Fibroblast of lung (primary cell): ENCODE results near the gene RPLP2. TPM values are rescaled to one million over a fixed set of nuclear protein-coding genes. Genes with fewer than 3 reads are reported as not detected.
A peak's percentile ranks its signal among the peaks of the same experiment; 100 is the strongest.

Experiments used
- DNase-seq, 2 donors: peaks; one replicate each; pipeline versions ENCODE4 v3.0.0 to v3.0.0-alpha.2; 2010; ENCODE audit warnings: low read depth in 2 of 2
- H2AFZ ChIP-seq: 2 replicates; pipeline ENCODE4 v1.5.1; 2012; ENCODE audit warnings: low read length, control low read depth, inconsistent platforms
- H3K27ac ChIP-seq: 2 replicates; pipeline ENCODE4 v1.5.1; 2011; ENCODE audit warnings: low read length, control low read depth; ENCODE audit not compliant: insufficient read depth
- H3K27me3 ChIP-seq: 2 replicates; pipeline ENCODE4 v1.5.1; 2011; ENCODE audit warnings: mild to moderate bottlenecking, low read length; ENCODE audit not compliant: control insufficient read depth, insufficient read depth
- H3K36me3 ChIP-seq: 2 replicates; pipeline ENCODE4 v1.5.1; 2011; ENCODE audit warnings: low read length; ENCODE audit not compliant: control insufficient read depth, insufficient read depth
- H3K4me1 ChIP-seq: 2 replicates; pipeline ENCODE4 v1.5.1; 2011; ENCODE audit warnings: low read length; ENCODE audit not compliant: control insufficient read depth, insufficient read depth; ENCODE audit errors: extremely low read depth
- H3K4me2 ChIP-seq: 2 replicates; pipeline ENCODE4 v1.5.1; 2011; ENCODE audit warnings: low read length, control low read depth; ENCODE audit not compliant: insufficient read depth; ENCODE audit errors: extremely low read depth
- H3K4me3 ChIP-seq, 4 experiments: fragments of 200-600 bp in 1 of 4; sonication (generic) in 1 of 4; replicated peaks in 1 of 4; 2 replicates each; pipeline ENCODE4 v1.5.1; 2011 to 2016; ENCODE audit warnings: low read length in 4 of 4, low read depth in 3 of 4, mild to moderate bottlenecking in 3 of 4, control low read depth in 2 of 4, inconsistent platforms in 1 of 4, mixed read lengths in 1 of 4; ENCODE audit not compliant: insufficient read depth in 1 of 4; ENCODE audit errors: control extremely low read depth in 1 of 4
- H3K79me2 ChIP-seq: 2 replicates; pipeline ENCODE4 v1.5.1; 2012; ENCODE audit warnings: mild to moderate bottlenecking, low read length, inconsistent platforms; ENCODE audit not compliant: control insufficient read depth, insufficient read depth
- H3K9ac ChIP-seq: 2 replicates; pipeline ENCODE4 v1.5.1; 2011; ENCODE audit warnings: mild to moderate bottlenecking, low read length, control low read depth; ENCODE audit not compliant: insufficient read depth
- H3K9me3 ChIP-seq: 2 replicates; pipeline ENCODE4 v1.5.1; 2012; ENCODE audit warnings: low read depth, low read length; ENCODE audit not compliant: control insufficient read depth, insufficient read depth
- H4K20me1 ChIP-seq: 2 replicates; pipeline ENCODE4 v1.5.1; 2011; ENCODE audit warnings: low read length; ENCODE audit not compliant: control insufficient read depth, insufficient read depth; ENCODE audit errors: extremely low read depth
- EZH2 ChIP-seq: IDR thresholded peaks from 2 replicates; pipeline ENCODE4 v1.5.1; 2012; ENCODE audit warnings: low read length, control low read depth, mild to moderate bottlenecking; ENCODE audit errors: missing control alignments
- polyA plus RNA-seq, 2 donors: library from polyadenylated mRNA; depleted of rRNA in 1 of 2; stranded (reverse) in 1 of 2; unstranded in 1 of 2; fragments of >200 nt; gene quantifications; 2 replicates each; pipeline ENCODE4 v1.2.1, GENCODE V29; 2011 to 2012; ENCODE audit warnings: missing spikeins in 1 of 2
- total RNA-seq: library from RNA; depleted of rRNA; stranded (reverse); fragments of >200 nt; gene quantifications from 2 replicates; pipeline ENCODE4 v1.2.1, GENCODE V29; 2014
- TF ChIP-seq, protein P1 (sequence below), 2 donors: IDR thresholded peaks in 1 of 2; conservative IDR thresholded peaks in 1 of 2; 1 replicate in 1 of 2; 2 replicates in 1 of 2; pipeline ENCODE4 v1.5.1; 2011 to 2012; ENCODE audit warnings: low read length in 2 of 2, control low read depth in 1 of 2, inconsistent platforms in 1 of 2, low read depth in 1 of 2, mild to moderate bottlenecking in 1 of 2

RPLP2 gene
- total and polyA plus RNA-seq, 2 donors (not counting 1 experiment from before 2014, with no cell fraction given), result 294 to 741 TPM

DNA sequence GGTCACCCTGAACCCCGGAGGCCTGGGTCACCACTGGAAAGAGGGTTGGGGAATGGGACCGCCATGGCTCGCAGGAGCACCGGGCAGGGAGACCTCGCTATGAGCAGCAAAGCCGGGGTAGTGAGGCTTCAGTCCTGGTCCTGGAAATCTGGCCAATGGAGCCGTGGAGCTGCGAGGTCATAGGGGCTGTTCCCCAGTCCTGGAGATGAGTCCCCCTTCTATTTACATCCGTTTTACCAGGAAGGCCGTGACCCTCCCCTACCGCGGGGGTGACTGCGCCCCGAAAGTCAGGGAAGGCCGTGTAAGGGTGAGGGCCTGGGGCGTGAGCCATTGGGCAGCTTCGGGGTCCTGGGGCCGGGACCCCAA, 5.2 kb upstream of the RPLP2 start:
- Histone ChIP-seq H3K4me3 (peak overlapping the region; percentile 54 to 73 (median 60)), H2AFZ (no peak overlapping the region), H3K9ac (no peak overlapping the region)

DNA sequence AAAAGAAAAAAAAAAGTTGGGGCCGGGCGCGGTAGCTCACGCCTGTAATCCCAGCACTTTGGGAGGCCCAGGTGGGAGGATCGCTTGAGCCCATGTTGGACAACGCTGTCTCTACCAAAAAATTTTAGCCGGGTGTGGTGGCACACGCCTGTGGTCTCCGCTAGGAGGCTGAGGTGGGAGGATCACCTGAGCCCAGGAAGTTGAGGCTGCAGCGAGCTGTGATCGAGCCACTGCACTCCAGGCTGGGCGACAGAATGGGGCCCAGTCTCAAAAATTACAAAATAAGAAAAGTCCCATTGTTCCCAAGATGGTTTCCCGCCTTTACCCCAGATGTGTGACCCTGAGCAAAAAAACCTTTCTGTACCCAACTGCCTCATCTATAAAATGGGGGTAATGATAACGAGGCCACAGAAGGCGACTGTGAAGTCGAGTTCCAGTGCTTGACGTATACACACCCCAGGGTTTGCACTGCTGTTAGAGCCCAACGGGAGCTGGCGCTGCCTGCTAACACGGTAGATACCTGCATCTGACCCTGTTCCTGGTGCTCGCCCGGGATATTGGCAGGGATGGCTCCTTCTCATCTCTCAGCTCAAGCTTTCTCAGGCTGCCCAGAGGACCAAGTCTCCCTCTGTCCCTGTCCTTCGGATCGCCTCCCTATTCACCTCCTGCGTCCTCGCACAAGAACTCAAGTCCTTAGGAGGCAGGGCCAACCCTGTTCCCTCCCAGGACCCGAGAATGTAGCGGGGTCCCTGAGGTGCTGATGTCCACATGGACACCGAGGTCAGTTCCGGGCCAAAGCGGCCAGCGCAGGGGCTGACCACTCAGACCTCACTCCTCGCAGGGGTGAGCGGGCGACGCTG, 1.1 kb upstream of the RPLP2 start:
- no peak for DNase-seq
- peak overlapping the region; percentile 31 for H2AFZ ChIP-seq
- TF ChIP-seq, protein P1, sequence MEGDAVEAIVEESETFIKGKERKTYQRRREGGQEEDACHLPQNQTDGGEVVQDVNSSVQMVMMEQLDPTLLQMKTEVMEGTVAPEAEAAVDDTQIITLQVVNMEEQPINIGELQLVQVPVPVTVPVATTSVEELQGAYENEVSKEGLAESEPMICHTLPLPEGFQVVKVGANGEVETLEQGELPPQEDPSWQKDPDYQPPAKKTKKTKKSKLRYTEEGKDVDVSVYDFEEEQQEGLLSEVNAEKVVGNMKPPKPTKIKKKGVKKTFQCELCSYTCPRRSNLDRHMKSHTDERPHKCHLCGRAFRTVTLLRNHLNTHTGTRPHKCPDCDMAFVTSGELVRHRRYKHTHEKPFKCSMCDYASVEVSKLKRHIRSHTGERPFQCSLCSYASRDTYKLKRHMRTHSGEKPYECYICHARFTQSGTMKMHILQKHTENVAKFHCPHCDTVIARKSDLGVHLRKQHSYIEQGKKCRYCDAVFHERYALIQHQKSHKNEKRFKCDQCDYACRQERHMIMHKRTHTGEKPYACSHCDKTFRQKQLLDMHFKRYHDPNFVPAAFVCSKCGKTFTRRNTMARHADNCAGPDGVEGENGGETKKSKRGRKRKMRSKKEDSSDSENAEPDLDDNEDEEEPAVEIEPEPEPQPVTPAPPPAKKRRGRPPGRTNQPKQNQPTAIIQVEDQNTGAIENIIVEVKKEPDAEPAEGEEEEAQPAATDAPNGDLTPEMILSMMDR (conservative IDR thresholded peaks at IDR 0.05 in 1 of 2, IDR thresholded peaks at IDR 0.05 in 1 of 2; ENCODE audit: low read depth in 1 of 2, low read length in 2 of 2), result no peak
- TF ChIP-seq EZH2, result no peak

More for the DNA sequence above, 5.2 kb upstream of the RPLP2 start:
- Histone ChIP-seq H3K4me1 (peaks cover 12% of the 10 kb centered on the region), H3K27ac (peak overlapping the region; percentile 57), H3K4me2 (peak overlapping the region; percentile 97), H3K27me3 (no peaks in the 10 kb centered on the region), H3K9me3 (no peaks in the 10 kb centered on the region), H4K20me1 (no peaks in the 10 kb centered on the region), H3K36me3 (peaks cover 20% of the 10 kb centered on the region), H3K79me2 (peaks cover 10% of the 10 kb centered on the region)
- TF ChIP-seq, protein P1 (conservative IDR thresholded peaks at IDR 0.05 in 1 of 2, IDR thresholded peaks at IDR 0.05 in 1 of 2; ENCODE audit: low read depth in 1 of 2, low read length in 2 of 2), result no peak
- TF ChIP-seq EZH2, result no peak
- no peak for DNase-seq

DNA sequence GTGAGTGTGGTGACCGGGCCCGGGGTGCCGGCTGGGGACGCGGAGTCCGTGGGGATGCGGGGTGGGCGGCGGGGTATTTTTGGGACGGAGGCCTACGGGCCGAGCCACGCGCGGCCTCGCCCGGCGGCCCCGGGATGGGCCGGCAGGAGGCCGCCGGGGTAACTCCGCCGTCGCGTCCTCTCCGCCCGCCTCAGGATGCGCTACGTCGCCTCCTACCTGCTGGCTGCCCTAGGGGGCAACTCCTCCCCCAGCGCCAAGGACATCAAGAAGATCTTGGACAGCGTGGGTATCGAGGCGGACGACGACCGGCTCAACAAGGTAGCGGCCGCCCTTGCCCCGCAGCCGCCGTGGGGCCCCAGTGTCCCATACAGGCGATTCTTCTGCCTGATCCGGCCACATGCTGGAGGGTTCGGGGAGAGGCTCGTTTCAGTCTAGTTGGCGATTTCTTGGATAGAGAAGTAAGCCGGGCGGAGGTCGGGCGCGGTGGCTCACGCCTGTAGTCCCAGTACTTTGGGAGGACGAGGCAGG, 337 bp downstream of the RPLP2 start:
- Histone ChIP-seq H3K79me2 (peaks cover 38% of the 10 kb centered on the region), H3K9me3 (no peaks in the 10 kb centered on the region), H3K9ac (peak overlapping the region; percentile 99), H3K27ac (peak overlapping the region; percentile 96), H3K36me3 (peaks cover 24% of the 10 kb centered on the region), H3K4me2 (peak overlapping the region; percentile 89), H3K4me3 (peak overlapping the region; percentile 70 to 98 (median 86)), H2AFZ (no peak overlapping the region), H3K4me1 (peaks cover 11% of the 10 kb centered on the region), H3K27me3 (no peaks in the 10 kb centered on the region), H4K20me1 (no peaks in the 10 kb centered on the region)
- no peak for DNase-seq
- TF ChIP-seq, protein P1 (conservative IDR thresholded peaks at IDR 0.05 in 1 of 2, IDR thresholded peaks at IDR 0.05 in 1 of 2; ENCODE audit: low read depth in 1 of 2, low read length in 2 of 2), result no peak
- TF ChIP-seq EZH2, result no peak

More for the DNA sequence above, 1.1 kb upstream of the RPLP2 start:
- Histone ChIP-seq H3K27ac (peak overlapping the region; percentile 96), H3K4me3 (peak overlapping the region; percentile 78 to 98 (median 94)), H3K79me2 (peaks cover 38% of the 10 kb centered on the region), H3K4me1 (peaks cover 19% of the 10 kb centered on the region), H3K9ac (peak overlapping the region; percentile 99), H4K20me1 (no peaks in the 10 kb centered on the region), H3K36me3 (peaks cover 21% of the 10 kb centered on the region), H3K27me3 (no peaks in the 10 kb centered on the region), H3K4me2 (peak overlapping the region; percentile 98), H3K9me3 (no peaks in the 10 kb centered on the region)
